ENCODE measurements around the gene PXMP4. TPM values are rescaled to one million over a fixed set of nuclear protein-coding genes. Genes with fewer than 3 reads are reported as not detected.

Gene PXMP4
- total RNA-seq, 3 donors from 2014 or later, result 7.9 to 14.3 (median 9.1) TPM

GRCh38 chr20:33676652-33677645 is 43.2 kb downstream of the PXMP4 start:
- Histone ChIP-seq H3K4me3 (no peak overlapping the region), H3K27me3 (no peaks in the 10 kb centered on the region), H3K9me3 (no peaks in the 10 kb centered on the region), H3K27ac (peak overlapping the region; percentile 70 to 84), H3K36me3 (no peaks in the 10 kb centered on the region), H3K4me1 (peaks cover 0 to 4% of the 10 kb centered on the region in 2 donors)
- intact Hi-C loops (cut with DNase I; ENCODE audit: low total_unique reads), result no loop called here
- TF ChIP-seq POLR2AphosphoS5 (IDR thresholded peaks at IDR 0.05), result no peak
- TF ChIP-seq POLR2A (IDR thresholded peaks at IDR 0.05), result no peak
- no peak for DNase-seq (ENCODE audit: low spot score in 2 of 2)

- DNase-seq (ENCODE audit: low spot score in 2 of 2), result no peak
Measured at GRCh38 chr20:33676121-33676520, 44.0 kb downstream of the PXMP4 start.

GRCh38 chr20:33675136-33675959 is 44.8 kb downstream of the PXMP4 start:
- intact Hi-C loops (cut with DNase I; ENCODE audit: low total_unique reads), result loop anchor here (2.0 kb wide), 1 partner anchor 59 kb away; no protein-coding TSS in a partner anchor
- Histone ChIP-seq H3K27me3 (no peaks in the 10 kb centered on the region), H3K27ac (peak overlapping the region; percentile 84 to 93), H3K36me3 (no peaks in the 10 kb centered on the region), H3K4me1 (peaks cover 0 to 4% of the 10 kb centered on the region in 2 donors), H3K4me3 (peak overlapping the region; percentile 67 to 78 (median 73)), H3K9me3 (no peaks in the 10 kb centered on the region)
- DNase-seq (ENCODE audit: low spot score in 2 of 2), result no peak
- TF ChIP-seq CTCF (IDR thresholded peaks at IDR 0.05) (no peak), POLR2AphosphoS5 (IDR thresholded peaks at IDR 0.05) (peak in 1 of 3 donors; percentile 34)

More at GRCh38 chr20:33676121-33676520, 44.0 kb downstream of the PXMP4 start:
- Histone ChIP-seq H3K36me3 (no peaks in the 10 kb centered on the region), H3K4me1 (peaks cover 0 to 4% of the 10 kb centered on the region in 2 donors), H3K27ac (peak overlapping the region; percentile 84 to 93), H3K27me3 (no peaks in the 10 kb centered on the region), H3K9me3 (no peaks in the 10 kb centered on the region), H3K4me3 (no peak overlapping the region)
- intact Hi-C loops (cut with DNase I; ENCODE audit: low total_unique reads), result no loop called here
- TF ChIP-seq POLR2AphosphoS5 (IDR thresholded peaks at IDR 0.05), result no peak
- TF ChIP-seq CTCF (IDR thresholded peaks at IDR 0.05), result no peak
- no peak for TF ChIP-seq POLR2A (IDR thresholded peaks at IDR 0.05)

- H3K36me3 ChIP-seq, result no peaks in the 10 kb centered on the region
- DNase-seq (ENCODE audit: low spot score in 2 of 2), result peak in 1 of 2 donors; percentile 74
- no peaks in the 10 kb centered on the region for H3K27me3 ChIP-seq
- peak within 1 kb of the TSS; percentile 84 to 93 for H3K27ac ChIP-seq
- peak within 1 kb of the TSS; percentile 67 to 78 (median 73) for H3K4me3 ChIP-seq
- intact Hi-C loops (cut with DNase I; ENCODE audit: low total_unique reads), result loop anchor here (2.0 kb wide), 1 partner anchor 60 kb away; no protein-coding TSS in a partner anchor
- TF ChIP-seq POLR2AphosphoS5 (IDR thresholded peaks at IDR 0.05) (no peak), POLR2A (IDR thresholded peaks at IDR 0.05) (no peak), CTCF (IDR thresholded peaks at IDR 0.05) (no peak)
- no peaks in the 10 kb centered on the region for H3K9me3 ChIP-seq
- peaks cover 0 to 4% of the 10 kb centered on the region in 2 donors for H3K4me1 ChIP-seq
Measured at GRCh38 chr20:33674294-33675135, 45.6 kb downstream of the PXMP4 start, which contains the start of gene NECAB3. TSS of gene NECAB3 (minus strand) at chr20:33674428. CDS start at chr20:33674352, 76 bp downstream.
